Measurements from ENCODE around the gene KBTBD13. TPM values are rescaled to one million over a fixed set of nuclear protein-coding genes. Genes with fewer than 3 reads are reported as not detected.

The KBTBD13 gene
- total RNA-seq, 2 experiments from 2014 or later = not detected

GRCh38 chr15:65058394-65059368 lies 17.9 kb upstream of the KBTBD13 start:
- H3K4me3 Mint-ChIP-seq = no peak overlapping the region
- H3K9me3 Mint-ChIP-seq = no peaks in the 10 kb centered on the region
- H3K36me3 Mint-ChIP-seq = no peaks in the 10 kb centered on the region
- no peak overlapping the region for H3K27ac Mint-ChIP-seq
- DNase-seq = no peak
- H3K27me3 Mint-ChIP-seq = no peaks in the 10 kb centered on the region
- peaks cover 2% of the 10 kb centered on the region for H3K4me1 Mint-ChIP-seq

GRCh38 chr15:65059369-65059750 lies 17.2 kb upstream of the KBTBD13 start:
- DNase-seq = no peak
- Mint-ChIP-seq H3K36me3 (no peaks in the 10 kb centered on the region), H3K27me3 (peaks cover under 1% of the 10 kb centered on the region), H3K27ac (no peak overlapping the region), H3K4me1 (peaks cover 2% of the 10 kb centered on the region), H3K4me3 (no peak overlapping the region), H3K9me3 (no peaks in the 10 kb centered on the region)

GRCh38 chr15:65059931-65060596 lies 16.5 kb upstream of the KBTBD13 start:
- Mint-ChIP-seq H3K4me3 (no peak overlapping the region), H3K27me3 (peaks cover 6% of the 10 kb centered on the region), H3K27ac (no peak overlapping the region), H3K36me3 (no peaks in the 10 kb centered on the region), H3K9me3 (no peaks in the 10 kb centered on the region), H3K4me1 (peaks cover 2% of the 10 kb centered on the region)
- no peak for DNase-seq

- DNase-seq = no peak
- no peaks in the 10 kb centered on the region for H3K36me3 Mint-ChIP-seq
- H3K4me1 Mint-ChIP-seq = no peaks in the 10 kb centered on the region
- no peak overlapping the region for H3K27ac Mint-ChIP-seq
- peaks cover 13% of the 10 kb centered on the region for H3K27me3 Mint-ChIP-seq
- H3K9me3 Mint-ChIP-seq = no peaks in the 10 kb centered on the region
- H3K4me3 Mint-ChIP-seq = no peak overlapping the region
Observed at GRCh38 chr15:65060641-65061397, 15.7 kb upstream of the KBTBD13 start.

GRCh38 chr15:65062061-65062460 lies 14.5 kb upstream of the KBTBD13 start:
- H3K9me3 Mint-ChIP-seq = no peaks in the 10 kb centered on the region
- no peak overlapping the region for H3K27ac Mint-ChIP-seq
- H3K4me1 Mint-ChIP-seq = no peaks in the 10 kb centered on the region
- no peaks in the 10 kb centered on the region for H3K36me3 Mint-ChIP-seq
- no peak overlapping the region for H3K4me3 Mint-ChIP-seq
- DNase-seq = no peak
- peaks cover 24% of the 10 kb centered on the region for H3K27me3 Mint-ChIP-seq

GRCh38 chr15:65062726-65063125 lies 13.8 kb upstream of the KBTBD13 start:
- Mint-ChIP-seq H3K4me3 (no peak overlapping the region), H3K27me3 (peaks cover 29% of the 10 kb centered on the region), H3K36me3 (no peaks in the 10 kb centered on the region), H3K4me1 (peaks cover 3% of the 10 kb centered on the region), H3K9me3 (no peaks in the 10 kb centered on the region), H3K27ac (no peak overlapping the region)
- no peak for DNase-seq

- H3K9me3 Mint-ChIP-seq = no peaks in the 10 kb centered on the region
- H3K4me3 Mint-ChIP-seq = no peak overlapping the region
- H3K36me3 Mint-ChIP-seq = no peaks in the 10 kb centered on the region
- no peak overlapping the region for H3K27ac Mint-ChIP-seq
- peaks cover 6% of the 10 kb centered on the region for H3K4me1 Mint-ChIP-seq
- no peak for DNase-seq
- peaks cover 36% of the 10 kb centered on the region for H3K27me3 Mint-ChIP-seq
Observed at GRCh38 chr15:65066001-65066634, 10.4 kb upstream of the KBTBD13 start.

GRCh38 chr15:65066635-65067316 lies 9.8 kb upstream of the KBTBD13 start:
- Mint-ChIP-seq H3K4me3 (peak overlapping the region; percentile 59), H3K36me3 (no peaks in the 10 kb centered on the region), H3K4me1 (peaks cover 6% of the 10 kb centered on the region), H3K27ac (no peak overlapping the region), H3K9me3 (no peaks in the 10 kb centered on the region), H3K27me3 (peaks cover 36% of the 10 kb centered on the region)
- no peak for DNase-seq

GRCh38 chr15:65067317-65067644 lies 9.3 kb upstream of the KBTBD13 start:
- Mint-ChIP-seq H3K9me3 (no peaks in the 10 kb centered on the region), H3K36me3 (no peaks in the 10 kb centered on the region), H3K4me3 (peak overlapping the region; percentile 59), H3K27me3 (peaks cover 36% of the 10 kb centered on the region), H3K4me1 (peaks cover 6% of the 10 kb centered on the region), H3K27ac (no peak overlapping the region)
- no peak for DNase-seq

- Mint-ChIP-seq H3K27ac (no peak within 1 kb of the TSS), H3K27me3 (peaks cover 36% of the 10 kb centered on the region), H3K9me3 (no peaks in the 10 kb centered on the region), H3K4me3 (peak within 1 kb of the TSS; percentile 59), H3K36me3 (no peaks in the 10 kb centered on the region), H3K4me1 (peaks cover 6% of the 10 kb centered on the region)
- no peak for DNase-seq
Observed at GRCh38 chr15:65067645-65068402, 8.7 kb upstream of the KBTBD13 start, which contains the start of gene RASL12. RASL12 (minus strand) TSS chr15:65067991; CDS start chr15:65067835, 156 bp downstream.

GRCh38 chr15:65068403-65068788 lies 8.2 kb upstream of the KBTBD13 start:
- Mint-ChIP-seq H3K27ac (no peak overlapping the region), H3K4me3 (no peak overlapping the region), H3K27me3 (peaks cover 36% of the 10 kb centered on the region), H3K4me1 (peaks cover 6% of the 10 kb centered on the region), H3K36me3 (no peaks in the 10 kb centered on the region), H3K9me3 (no peaks in the 10 kb centered on the region)
- DNase-seq = no peak

- Mint-ChIP-seq H3K27ac (no peak overlapping the region), H3K36me3 (no peaks in the 10 kb centered on the region), H3K4me3 (no peak overlapping the region), H3K4me1 (peaks cover 6% of the 10 kb centered on the region), H3K27me3 (peaks cover 36% of the 10 kb centered on the region), H3K9me3 (no peaks in the 10 kb centered on the region)
- no peak for DNase-seq
Observed at GRCh38 chr15:65069179-65069578, 7.4 kb upstream of the KBTBD13 start.

- Mint-ChIP-seq H3K9me3 (no peaks in the 10 kb centered on the region), H3K4me1 (peaks cover 6% of the 10 kb centered on the region), H3K36me3 (no peaks in the 10 kb centered on the region), H3K27ac (no peak overlapping the region), H3K27me3 (peaks cover 31% of the 10 kb centered on the region), H3K4me3 (no peak overlapping the region)
- DNase-seq = no peak
Observed at GRCh38 chr15:65069779-65070546, 6.6 kb upstream of the KBTBD13 start.

Data from activated naive CD8-positive, alpha-beta T cell treated with anti-CD3 and anti-CD28 coated beads for 36 hours (primary cell).